Measurements from ENCODE around the gene SERTM2.
"Not testable (repeated sequence)": the region's sequence is repeated elsewhere in the genome, so short reads cannot be mapped to it uniquely, and the experiment has no call there.

Gene SERTM2

DNA sequence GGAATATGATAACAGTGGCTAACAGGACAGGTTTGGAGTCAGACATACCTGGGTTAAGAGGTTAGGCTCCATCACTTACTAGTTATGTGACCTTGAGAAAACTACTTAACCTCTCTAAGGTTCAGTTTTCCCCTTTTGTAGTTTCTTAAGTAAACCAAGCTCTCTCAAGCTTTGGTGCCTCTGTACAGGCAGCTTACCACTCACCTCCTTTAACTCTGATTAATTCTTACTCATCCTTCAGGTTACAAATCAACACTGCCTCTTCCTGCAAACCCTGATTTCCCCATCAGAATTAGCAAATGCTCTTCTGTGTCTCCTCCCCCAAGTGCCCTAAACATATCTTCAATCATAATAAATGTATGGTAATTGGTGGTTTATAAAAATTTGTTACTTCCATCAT, 3.5 kb upstream of the SERTM2 start:
- DNase-seq (ENCODE audit: extremely low read depth, low read depth), result no peak
- H3K4me3 ChIP-seq (replicated peaks; ENCODE audit: low read depth, low read length), result no peak overlapping the region
- TF ChIP-seq, protein P1, sequence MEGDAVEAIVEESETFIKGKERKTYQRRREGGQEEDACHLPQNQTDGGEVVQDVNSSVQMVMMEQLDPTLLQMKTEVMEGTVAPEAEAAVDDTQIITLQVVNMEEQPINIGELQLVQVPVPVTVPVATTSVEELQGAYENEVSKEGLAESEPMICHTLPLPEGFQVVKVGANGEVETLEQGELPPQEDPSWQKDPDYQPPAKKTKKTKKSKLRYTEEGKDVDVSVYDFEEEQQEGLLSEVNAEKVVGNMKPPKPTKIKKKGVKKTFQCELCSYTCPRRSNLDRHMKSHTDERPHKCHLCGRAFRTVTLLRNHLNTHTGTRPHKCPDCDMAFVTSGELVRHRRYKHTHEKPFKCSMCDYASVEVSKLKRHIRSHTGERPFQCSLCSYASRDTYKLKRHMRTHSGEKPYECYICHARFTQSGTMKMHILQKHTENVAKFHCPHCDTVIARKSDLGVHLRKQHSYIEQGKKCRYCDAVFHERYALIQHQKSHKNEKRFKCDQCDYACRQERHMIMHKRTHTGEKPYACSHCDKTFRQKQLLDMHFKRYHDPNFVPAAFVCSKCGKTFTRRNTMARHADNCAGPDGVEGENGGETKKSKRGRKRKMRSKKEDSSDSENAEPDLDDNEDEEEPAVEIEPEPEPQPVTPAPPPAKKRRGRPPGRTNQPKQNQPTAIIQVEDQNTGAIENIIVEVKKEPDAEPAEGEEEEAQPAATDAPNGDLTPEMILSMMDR (IDR thresholded peaks at IDR 0.05; ENCODE audit: low read depth, low read length, missing control alignments), result no peak

DNA sequence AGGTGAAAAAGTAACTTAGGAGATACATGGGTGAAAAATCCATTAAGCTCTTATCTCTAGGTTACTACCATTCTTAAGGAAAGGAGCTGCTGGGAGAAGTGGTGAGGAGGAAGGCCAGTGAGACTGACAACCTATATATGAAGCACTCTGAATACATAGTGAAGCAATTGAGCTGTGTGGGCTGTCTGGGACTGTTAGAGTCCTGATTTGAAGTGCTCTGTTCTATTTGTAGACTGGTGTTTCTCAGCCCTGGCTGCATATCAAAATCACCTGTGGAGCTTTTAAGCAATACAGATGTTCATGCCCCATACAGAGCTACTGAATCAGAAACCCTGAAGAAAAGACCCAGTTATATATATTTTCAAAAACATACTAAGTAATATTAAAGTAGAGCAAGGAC, 3.9 kb downstream of the SERTM2 start:
- DNase-seq (ENCODE audit: extremely low read depth, low read depth), result no peak
- TF ChIP-seq, protein P1 (IDR thresholded peaks at IDR 0.05; ENCODE audit: low read depth, low read length, missing control alignments), result no peak
- H3K4me3 ChIP-seq (replicated peaks; ENCODE audit: low read depth, low read length), result no peak overlapping the region

DNA sequence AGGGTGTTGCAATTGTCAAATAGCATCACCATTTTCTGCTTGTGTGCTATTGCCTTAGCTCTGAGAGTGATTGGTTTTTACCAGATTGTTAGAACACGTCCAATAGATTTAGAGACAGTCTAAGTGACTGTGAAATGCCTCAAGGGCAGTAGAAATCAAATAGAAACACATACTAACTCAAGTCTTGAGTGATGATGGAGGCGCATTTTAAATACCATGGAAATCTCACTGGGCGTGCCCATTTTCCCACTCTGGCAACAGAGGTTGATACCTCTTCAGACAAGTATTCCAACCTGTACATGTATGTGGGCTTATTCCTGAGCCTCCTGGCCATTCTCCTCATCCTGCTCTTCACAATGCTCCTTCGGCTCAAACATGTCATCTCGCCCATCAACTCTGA, 7.2 kb downstream of the SERTM2 start:
- H3K4me3 ChIP-seq (replicated peaks; ENCODE audit: low read depth, low read length), result no peak overlapping the region
- no peak for DNase-seq (ENCODE audit: extremely low read depth, low read depth)
- TF ChIP-seq, protein P1 (IDR thresholded peaks at IDR 0.05; ENCODE audit: low read depth, low read length, missing control alignments), result no peak

- no peak overlapping the region for H3K4me3 ChIP-seq (replicated peaks; ENCODE audit: low read depth, low read length)
- no peak for DNase-seq (ENCODE audit: extremely low read depth, low read depth)
- TF ChIP-seq, protein P1 (IDR thresholded peaks at IDR 0.05; ENCODE audit: low read depth, low read length, missing control alignments), result no peak
Measured at GRCh38 chrX:111519215-111519614, 7.8 kb downstream of the SERTM2 start.

DNA sequence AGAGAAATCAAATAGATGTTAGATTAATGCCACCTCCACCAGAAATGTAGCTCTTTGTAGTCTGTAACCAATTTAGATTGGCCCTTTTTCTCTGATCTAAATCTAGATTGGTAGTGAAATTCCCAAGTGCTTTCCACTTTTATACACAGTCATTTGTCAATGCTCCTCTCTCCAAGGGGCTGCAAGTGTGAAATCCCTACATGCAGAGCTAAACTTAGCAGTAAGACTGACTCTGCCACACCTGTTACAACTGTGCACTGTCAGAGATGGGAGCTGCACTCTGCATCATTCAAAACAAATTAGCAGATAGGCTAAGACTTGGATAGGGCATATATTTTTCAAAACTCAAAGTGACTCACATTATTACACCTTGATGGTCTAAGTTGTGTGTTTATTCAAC, 9.1 kb downstream of the SERTM2 start:
- DNase-seq (ENCODE audit: extremely low read depth, low read depth), result no peak
- H3K4me3 ChIP-seq (replicated peaks; ENCODE audit: low read depth, low read length), result no peak overlapping the region
- TF ChIP-seq, protein P1 (IDR thresholded peaks at IDR 0.05; ENCODE audit: low read depth, low read length, missing control alignments), result no peak

- no peak for DNase-seq (ENCODE audit: extremely low read depth, low read depth)
- H3K4me3 ChIP-seq (replicated peaks; ENCODE audit: low read depth, low read length), result no peak overlapping the region
- TF ChIP-seq, protein P1 (IDR thresholded peaks at IDR 0.05; ENCODE audit: low read depth, low read length, missing control alignments), result no peak
Measured at GRCh38 chrX:111521169-111521568, 9.7 kb downstream of the SERTM2 start.

GRCh38 chrX:111543212-111543741, 31.8 kb downstream of the SERTM2 start:
- no peak overlapping the region for H3K4me3 ChIP-seq (replicated peaks; ENCODE audit: low read depth, low read length)
- DNase-seq (ENCODE audit: extremely low read depth, low read depth), result no peak
- TF ChIP-seq, protein P1 (IDR thresholded peaks at IDR 0.05; ENCODE audit: low read depth, low read length, missing control alignments), result no peak

DNA sequence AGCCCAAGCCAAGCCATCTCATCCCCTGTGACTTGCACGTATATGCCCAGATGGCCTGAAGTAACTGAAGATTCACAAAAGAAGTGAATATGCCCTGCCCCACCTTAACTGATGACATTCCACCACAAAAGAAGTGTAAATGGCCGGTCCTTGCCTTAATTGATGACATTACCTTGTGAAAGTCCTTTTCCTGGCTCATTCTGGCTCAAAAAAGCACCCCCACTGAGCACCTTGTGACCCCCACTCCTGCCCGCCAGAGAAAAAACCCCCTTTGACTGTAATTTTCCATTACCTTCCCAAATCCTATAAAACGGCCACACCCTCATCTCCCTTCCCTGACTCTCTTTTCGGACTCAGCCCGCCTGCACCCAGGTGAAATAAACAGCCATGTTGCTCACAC, 37.8 kb downstream of the SERTM2 start:
- not testable (repeated sequence) for H3K4me3 ChIP-seq (replicated peaks; ENCODE audit: low read depth, low read length); DNase-seq (ENCODE audit: extremely low read depth, low read depth)
